Endothelial cell of umbilical vein (primary cell): ENCODE results near the gene DYNLT3. TPM values are rescaled to one million over a fixed set of nuclear protein-coding genes. Genes with fewer than 3 reads are reported as not detected.

Source experiments
- BruUV-seq: library from RNA; stranded (reverse); fragments of 400-500 nt; replicated peaks from 2 replicates; lab custom pipeline; 2021; lab: Mats Ljungman, UMichigan
- CTCF ChIA-PET: fragments of 300-600, 350-600 bp; sonication (Branson Sonifier 250); formaldehyde crosslinking; loops from one replicate; lab custom pipeline; 2021; ENCODE audit warnings: antibody characterized with exemption, inconsistent platforms; lab: Charles Lee
- POLR2A ChIA-PET: fragments of 300-600, 350-600 bp; sonication (Branson Sonifier 250); formaldehyde crosslinking; loops from one replicate; lab custom pipeline; 2021; ENCODE audit warnings: antibody characterized with exemption, inconsistent platforms; lab: Charles Lee
- DNase-seq: peaks from one replicate; pipeline ENCODE4 v3.0.0-alpha.2; 2011; ENCODE audit warnings: low read depth, low spot score
- FAIRE-seq: peaks from 2 replicates; lab custom pipeline; 2011; peaks lifted over from hg19 to GRCh38; lab: Jason Lieb, UNC
- H2AFZ ChIP-seq: 2 replicates; pipeline ENCODE4 v1.6.0; 2012; ENCODE audit warnings: low read depth, low read length, control low read depth, inconsistent platforms
- H3K27ac ChIP-seq: 2 replicates; pipeline ENCODE4 v1.5.1; 2011; ENCODE audit warnings: low read depth, mild to moderate bottlenecking, control low read depth, low read length, moderate library complexity; ENCODE audit not compliant: insufficient read depth
- H3K27me3 ChIP-seq, 2 experiments: 2 replicates each; pipeline versions ENCODE4 v1.6.0 to v1.6.1; 2011; ENCODE audit warnings: low read length in 2 of 2, mixed read lengths in 1 of 2; ENCODE audit not compliant: control insufficient read depth in 2 of 2, insufficient read depth in 2 of 2
- H3K36me3 ChIP-seq, 2 experiments: 2 replicates in 1 of 2; 3 replicates in 1 of 2; pipeline ENCODE4 v1.5.1; 2011; ENCODE audit warnings: low read length in 2 of 2, mild to moderate bottlenecking in 1 of 2, moderate library complexity in 1 of 2; ENCODE audit not compliant: control insufficient read depth in 2 of 2, insufficient read depth in 2 of 2; ENCODE audit errors: extremely low read depth in 1 of 2
- H3K4me1 ChIP-seq: 3 replicates; pipeline ENCODE4 v1.5.1; 2011; ENCODE audit warnings: mild to moderate bottlenecking, low read length; ENCODE audit not compliant: control insufficient read depth, insufficient read depth; ENCODE audit errors: extremely low read depth
- H3K4me2 ChIP-seq: 2 replicates; pipeline ENCODE4 v1.6.1; 2011; ENCODE audit warnings: low read length, control low read depth, mixed read lengths; ENCODE audit not compliant: insufficient read depth
- H3K4me3 ChIP-seq, 3 experiments: fragments of 200-600 bp in 1 of 3; sonication (generic), shearing (Covaris generic) in 1 of 3; replicated peaks in 1 of 3; 2 replicates each; pipeline ENCODE4 v1.5.1; 2011 to 2016; ENCODE audit warnings: control low read depth in 3 of 3, low read length in 3 of 3, mild to moderate bottlenecking in 2 of 3, inconsistent platforms in 1 of 3, low read depth in 1 of 3, moderate library complexity in 1 of 3; ENCODE audit not compliant: insufficient read depth in 1 of 3
- H3K79me2 ChIP-seq: 2 replicates; pipeline ENCODE4 v1.6.0; 2012; ENCODE audit warnings: low read length, inconsistent platforms; ENCODE audit not compliant: control insufficient read depth, insufficient read depth
- H3K9ac ChIP-seq: replicated peaks from 2 replicates; pipeline ENCODE3; 2011; ENCODE audit warnings: low read length, control low read depth; ENCODE audit not compliant: insufficient read depth; ENCODE audit errors: extremely low read depth
- H3K9me1 ChIP-seq: replicated peaks from 3 replicates; pipeline ENCODE4 v1.6.0; 2011; ENCODE audit warnings: mild to moderate bottlenecking, low read length; ENCODE audit not compliant: control insufficient read depth, insufficient read depth; ENCODE audit errors: extremely low read depth
- H3K9me3 ChIP-seq: replicated peaks from 2 replicates; pipeline ENCODE4 v1.5.1; 2012; ENCODE audit warnings: low read length, inconsistent platforms; ENCODE audit not compliant: control insufficient read depth, insufficient read depth
- H4K20me1 ChIP-seq: replicated peaks from 2 replicates; pipeline ENCODE3; 2011; ENCODE audit warnings: mild to moderate bottlenecking, low read length; ENCODE audit not compliant: control insufficient read depth, insufficient read depth; ENCODE audit errors: extremely low read depth
- EZH2 ChIP-seq: IDR thresholded peaks from 2 replicates; pipeline ENCODE4 v1.6.1; 2012; ENCODE audit warnings: borderline replicate concordance, low read depth, mild to moderate bottlenecking, moderate library complexity, low read length, inconsistent platforms; ENCODE audit not compliant: severe bottlenecking
- FOS ChIP-seq: IDR thresholded peaks from 2 replicates; pipeline ENCODE4 v1.6.1; 2011; ENCODE audit warnings: mild to moderate bottlenecking, low read length, moderate library complexity, borderline replicate concordance; ENCODE audit not compliant: insufficient read depth
- GATA2 ChIP-seq: IDR thresholded peaks from 2 replicates; pipeline ENCODE4 v1.7.0; 2011; ENCODE audit warnings: low read depth, mild to moderate bottlenecking, moderate library complexity, mixed read lengths, low read length; ENCODE audit not compliant: insufficient read length, insufficient read depth
- JUN ChIP-seq: IDR thresholded peaks from 2 replicates; pipeline ENCODE4 v1.6.1; 2011; ENCODE audit warnings: borderline replicate concordance, low read depth; ENCODE audit not compliant: insufficient read length, insufficient read depth
- MYC ChIP-seq: IDR thresholded peaks from one replicate; pipeline ENCODE4 v1.6.1; 2011; ENCODE audit warnings: mild to moderate bottlenecking, low read depth, low read length
- POLR2A ChIP-seq: IDR thresholded peaks from 2 replicates; pipeline ENCODE4 v1.6.1; 2012; ENCODE audit warnings: low read depth, mild to moderate bottlenecking, control low read depth, low read length
- POLR2AphosphoS5 ChIP-seq: IDR thresholded peaks from 2 replicates; pipeline ENCODE4 v1.6.1; 2012; ENCODE audit warnings: low read depth, mild to moderate bottlenecking, control low read depth, low read length, moderate library complexity; ENCODE audit not compliant: insufficient read depth
- dilution Hi-C: fragments of 300-500 bp; cut with MboI; formaldehyde crosslinking; loops from one replicate; pipeline ENCODE4 v1.15.0; 2019; ENCODE audit warnings: low sequenced_read_pairs; ENCODE audit not compliant: extremely low pct_ligation_motif_present
- intact Hi-C: fragments of 100-400 bp; cut with micrococcal nuclease; formaldehyde crosslinking; loops from one replicate; pipeline ENCODE4 v1.10.0; 2022
- polyA plus RNA-seq, 4 experiments: library from polyadenylated mRNA; depleted of rRNA in 3 of 4; stranded (reverse) in 3 of 4; unstranded in 1 of 4; fragments of >200 nt; gene quantifications; 2 replicates each; pipeline versions ENCODE4 v1.2.1 to v1.2.3, GENCODE V29; 2011 to 2012; ENCODE audit warnings: missing spikeins in 1 of 4
- total RNA-seq: library from RNA; stranded (reverse); gene quantifications from 2 replicates; pipeline ENCODE4 v1.2.3, GENCODE V29; 2021
- TF ChIP-seq, protein P1 (sequence below): IDR thresholded peaks from 2 replicates; pipeline ENCODE4 v1.6.1; 2011; ENCODE audit not compliant: insufficient read depth, insufficient read length
- TF ChIP-seq, protein P2 (sequence below), 2 donors: IDR thresholded peaks; 1 replicate in 1 of 2; 2 replicates in 1 of 2; pipeline ENCODE4 v1.5.1; 2011; ENCODE audit warnings: low read length in 2 of 2, mild to moderate bottlenecking in 2 of 2, moderate library complexity in 2 of 2, control low read depth in 1 of 2, inconsistent platforms in 1 of 2, low read depth in 1 of 2; ENCODE audit not compliant: insufficient read depth in 1 of 2; ENCODE audit errors: extremely low read depth in 1 of 2

The DYNLT3 gene
- total and polyA plus RNA-seq, 2 donors (not counting 3 experiments of a cell fraction or from before 2014, with no cell fraction given): 9.3 to 22.8 TPM

DNA sequence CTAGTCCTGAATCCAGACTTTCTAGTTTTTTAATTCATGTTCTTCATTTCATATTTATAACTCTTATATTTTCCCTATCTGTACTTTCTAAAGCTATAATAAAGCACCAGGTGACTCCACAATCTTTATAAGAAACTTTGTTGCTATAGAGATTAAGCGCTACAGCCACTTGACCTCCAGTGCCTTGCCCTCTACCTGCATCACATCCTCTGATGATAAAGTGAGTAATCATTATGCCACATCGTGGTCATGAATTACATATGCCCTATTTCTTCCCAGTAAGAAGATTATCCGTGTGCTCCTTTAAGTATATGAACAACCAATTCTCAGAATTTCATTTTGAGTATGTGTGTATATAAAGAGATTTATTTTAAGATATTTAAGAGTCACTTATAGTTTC, 6.8 kb upstream of the DYNLT3 start:
- intact Hi-C loops (no loop called here), dilution Hi-C loops (no loop called here)
- Histone ChIP-seq H3K9ac (no peak overlapping the region), H3K79me2 (no peaks in the 10 kb centered on the region), H3K9me3 (no peaks in the 10 kb centered on the region), H2AFZ (no peak overlapping the region), H3K9me1 (no peaks in the 10 kb centered on the region), H3K4me3 (no peak overlapping the region), H3K27me3 (no peaks in the 10 kb centered on the region), H3K4me1 (no peaks in the 10 kb centered on the region), H4K20me1 (no peaks in the 10 kb centered on the region), H3K36me3 (no peaks in the 10 kb centered on the region), H3K4me2 (no peak overlapping the region), H3K27ac (no peak overlapping the region)
- CTCF ChIA-PET: no interaction called here
- POLR2A ChIA-PET: no interaction called here
- no peak for FAIRE-seq
- TF ChIP-seq, protein P1, sequence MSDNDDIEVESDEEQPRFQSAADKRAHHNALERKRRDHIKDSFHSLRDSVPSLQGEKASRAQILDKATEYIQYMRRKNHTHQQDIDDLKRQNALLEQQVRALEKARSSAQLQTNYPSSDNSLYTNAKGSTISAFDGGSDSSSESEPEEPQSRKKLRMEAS: no peak
- no peak for TF ChIP-seq MYC
- TF ChIP-seq POLR2A: no peak
- TF ChIP-seq JUN: no peak
- TF ChIP-seq, protein P2, sequence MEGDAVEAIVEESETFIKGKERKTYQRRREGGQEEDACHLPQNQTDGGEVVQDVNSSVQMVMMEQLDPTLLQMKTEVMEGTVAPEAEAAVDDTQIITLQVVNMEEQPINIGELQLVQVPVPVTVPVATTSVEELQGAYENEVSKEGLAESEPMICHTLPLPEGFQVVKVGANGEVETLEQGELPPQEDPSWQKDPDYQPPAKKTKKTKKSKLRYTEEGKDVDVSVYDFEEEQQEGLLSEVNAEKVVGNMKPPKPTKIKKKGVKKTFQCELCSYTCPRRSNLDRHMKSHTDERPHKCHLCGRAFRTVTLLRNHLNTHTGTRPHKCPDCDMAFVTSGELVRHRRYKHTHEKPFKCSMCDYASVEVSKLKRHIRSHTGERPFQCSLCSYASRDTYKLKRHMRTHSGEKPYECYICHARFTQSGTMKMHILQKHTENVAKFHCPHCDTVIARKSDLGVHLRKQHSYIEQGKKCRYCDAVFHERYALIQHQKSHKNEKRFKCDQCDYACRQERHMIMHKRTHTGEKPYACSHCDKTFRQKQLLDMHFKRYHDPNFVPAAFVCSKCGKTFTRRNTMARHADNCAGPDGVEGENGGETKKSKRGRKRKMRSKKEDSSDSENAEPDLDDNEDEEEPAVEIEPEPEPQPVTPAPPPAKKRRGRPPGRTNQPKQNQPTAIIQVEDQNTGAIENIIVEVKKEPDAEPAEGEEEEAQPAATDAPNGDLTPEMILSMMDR (IDR thresholded peaks at IDR 0.05; ENCODE audit: extremely low read depth in 1 of 2, insufficient read depth in 1 of 2, low read depth in 1 of 2, low read length in 2 of 2): no peak
- TF ChIP-seq FOS: no peak
- no peak for TF ChIP-seq EZH2
- TF ChIP-seq GATA2: no peak
- no peak for TF ChIP-seq POLR2AphosphoS5
- no peak for DNase-seq
- BruUV-seq: no TSS peak
